CD1c-positive myeloid dendritic cell (primary cell): ENCODE data around the gene KLHDC4.
"Not testable (repeated sequence)": the region's sequence is repeated elsewhere in the genome, so short reads cannot be mapped to it uniquely, and the experiment has no call there.

Experiments used
- DNase-seq: peaks from one replicate; pipeline ENCODE4 v3.0.0-alpha.2; 2016; ENCODE audit errors: extremely low spot score

KLHDC4 gene

GRCh38 chr16:87765776-87766484 is at the start of gene KLHDC4:
Gene KLHDC4, minus strand, starts transcription at chr16:87765986. Its CDS starts 96 bp downstream, at chr16:87765890.
- peak; percentile 94 for DNase-seq

- no peak for DNase-seq
These were observed 49.8 kb upstream of the KLHDC4 start for GRCh38 chr16:87815567-87815966.

GRCh38 chr16:87812200-87812656 is 46.4 kb upstream of the KLHDC4 start:
- no peak for DNase-seq

GRCh38 chr16:87811454-87811853 is 45.7 kb upstream of the KLHDC4 start:
- DNase-seq: not testable (repeated sequence)

- peak; percentile 4 for DNase-seq
These were observed 43.5 kb upstream of the KLHDC4 start for GRCh38 chr16:87809150-87809902.

GRCh38 chr16:87808108-87808507 is 42.3 kb upstream of the KLHDC4 start:
- DNase-seq: no peak

- peak; percentile 40 for DNase-seq
These were observed 41.1 kb upstream of the KLHDC4 start for GRCh38 chr16:87806641-87807546.

GRCh38 chr16:87806261-87806640 is 40.5 kb upstream of the KLHDC4 start:
- DNase-seq: no peak

- no peak for DNase-seq
These were observed 37.6 kb upstream of the KLHDC4 start for GRCh38 chr16:87803385-87803784.

GRCh38 chr16:87802670-87803069 is 36.9 kb upstream of the KLHDC4 start:
- DNase-seq: no peak

- no peak for DNase-seq
These were observed 36.0 kb upstream of the KLHDC4 start for GRCh38 chr16:87801679-87802259.

GRCh38 chr16:87800497-87800896 is 34.7 kb upstream of the KLHDC4 start:
- no peak for DNase-seq

- DNase-seq: no peak
These were observed 29.6 kb upstream of the KLHDC4 start for GRCh38 chr16:87795336-87795735.

- DNase-seq: no peak
These were observed 28.8 kb upstream of the KLHDC4 start for GRCh38 chr16:87794485-87795078.

- DNase-seq: no peak
These were observed 26.4 kb upstream of the KLHDC4 start for GRCh38 chr16:87792205-87792565.

- no peak for DNase-seq
These were observed 25.8 kb upstream of the KLHDC4 start for GRCh38 chr16:87791295-87792204.

GRCh38 chr16:87790292-87791100 is 24.7 kb upstream of the KLHDC4 start:
- DNase-seq: no peak

GRCh38 chr16:87789437-87790291 is 23.9 kb upstream of the KLHDC4 start:
- DNase-seq: no peak
